Medulla oblongata (tissue), 1 donor: ENCODE measurements around the gene ULBP1.
"Not testable (repeated sequence)": the region's sequence is repeated elsewhere in the genome, so short reads cannot be mapped to it uniquely, and the experiment has no call there.

Source experiments
- DNase-seq: peaks from one replicate; pipeline ENCODE4 v3.0.0-alpha.2; 2015; ENCODE audit errors: extremely low spot score

Gene ULBP1

GRCh38 chr6:149963462-149964307 lies at the start of gene ULBP1:
TSS of gene ULBP1 (plus strand) at chr6:149963943. CDS start at chr6:149964050, 107 bp downstream.
- DNase-seq, result peak; percentile 31

- DNase-seq, result no peak
These were observed 47.5 kb upstream of the ULBP1 start for GRCh38 chr6:149915970-149916865.

- no peak for DNase-seq
These were observed 46.1 kb upstream of the ULBP1 start for GRCh38 chr6:149917679-149918078.

GRCh38 chr6:149918151-149918905 lies 45.4 kb upstream of the ULBP1 start:
- DNase-seq, result no peak

- DNase-seq, result not testable (repeated sequence)
These were observed 44.5 kb upstream of the ULBP1 start for GRCh38 chr6:149919126-149919833.

- DNase-seq, result no peak
These were observed 43.9 kb upstream of the ULBP1 start for GRCh38 chr6:149919834-149920225.

- no peak for DNase-seq
These were observed 42.4 kb upstream of the ULBP1 start for GRCh38 chr6:149921361-149921760.

GRCh38 chr6:149922091-149922490 lies 41.7 kb upstream of the ULBP1 start:
- DNase-seq, result not testable (repeated sequence)

- peak; percentile 89 for DNase-seq
These were observed 41.0 kb upstream of the ULBP1 start, which contains the start of gene RAET1G for GRCh38 chr6:149922642-149923326. TSS of gene RAET1G (minus strand) at chr6:149923121. CDS start at chr6:149923010, 111 bp downstream.

- DNase-seq, result no peak
These were observed 40.3 kb upstream of the ULBP1 start for GRCh38 chr6:149923327-149923986.

- no peak for DNase-seq
These were observed 39.4 kb upstream of the ULBP1 start for GRCh38 chr6:149924206-149924932.

- no peak for DNase-seq
These were observed 38.9 kb upstream of the ULBP1 start for GRCh38 chr6:149924933-149925252.

GRCh38 chr6:149925253-149925973 lies 38.3 kb upstream of the ULBP1 start:
- DNase-seq, result no peak

GRCh38 chr6:149925974-149926777 lies 37.6 kb upstream of the ULBP1 start:
- peak; percentile 86 for DNase-seq

- not testable (repeated sequence) for DNase-seq
These were observed 36.7 kb upstream of the ULBP1 start for GRCh38 chr6:149927025-149927424.

- DNase-seq, result no peak
These were observed 34.3 kb upstream of the ULBP1 start for GRCh38 chr6:149929422-149929821.

GRCh38 chr6:149931501-149931900 lies 32.2 kb upstream of the ULBP1 start:
- no peak for DNase-seq

GRCh38 chr6:149933036-149933435 lies 30.7 kb upstream of the ULBP1 start:
- DNase-seq, result no peak
